Activated CD4-positive, alpha-beta T cell treated with anti-CD3 and anti-CD28 coated beads, Interleukin-10, Interleukin-2, amounts not matched to agents 100 ng/mL and 50 ng/mL, durations not matched to agents 16 hours and 8 hours (primary cell): ENCODE results near the gene PSMG3.
"Not testable (repeated sequence)": the region's sequence is repeated elsewhere in the genome, so short reads cannot be mapped to it uniquely, and the experiment has no call there.

Source experiments
- DNase-seq: peaks from one replicate; pipeline ENCODE4 v3.0.0-alpha.2; 2020

PSMG3 gene

GRCh38 chr7:1531263-1531978, 38.4 kb downstream of the PSMG3 start:
- peak; percentile 33 for DNase-seq

DNA sequence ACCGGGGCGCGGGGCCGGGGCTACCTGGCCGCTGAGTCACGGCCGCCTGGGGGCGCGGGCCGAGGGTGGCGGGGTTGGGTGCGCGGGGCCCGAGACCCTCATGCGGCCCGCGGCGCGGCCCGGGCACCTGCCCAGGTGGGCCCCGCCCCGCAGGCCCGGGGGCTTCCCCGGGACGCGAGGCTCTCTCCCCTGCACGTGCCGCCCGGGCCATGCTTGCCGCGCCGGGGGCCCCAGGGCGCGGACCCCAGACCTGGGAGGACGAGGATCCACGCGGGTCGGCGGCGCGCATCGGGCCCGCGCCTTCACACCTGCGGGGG, 38.9 kb downstream of the PSMG3 start:
- no peak for DNase-seq

GRCh38 chr7:1529383-1530116, 40.3 kb downstream of the PSMG3 start:
- DNase-seq = no peak

GRCh38 chr7:1526271-1526754, 43.5 kb downstream of the PSMG3 start:
- no peak for DNase-seq

DNA sequence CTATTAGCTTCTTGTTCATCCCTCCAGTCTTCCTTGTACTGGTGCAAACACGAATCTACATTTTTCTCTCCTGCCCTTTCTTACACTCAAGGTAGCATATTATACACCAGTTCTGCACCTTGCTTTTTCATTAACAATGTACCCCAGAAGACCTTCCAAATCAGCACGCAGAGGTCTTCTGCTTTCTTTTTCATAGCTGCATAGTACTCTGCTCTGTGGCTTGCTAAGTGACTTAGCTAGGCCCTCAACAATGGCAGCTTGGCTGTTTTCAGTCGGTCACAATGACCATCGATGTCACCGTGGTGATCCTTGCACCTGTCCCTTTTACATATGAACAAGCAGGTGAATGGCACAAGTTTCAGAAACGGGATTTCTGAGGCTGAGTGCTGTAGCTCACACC, 44.4 kb downstream of the PSMG3 start:
- DNase-seq = no peak

DNA sequence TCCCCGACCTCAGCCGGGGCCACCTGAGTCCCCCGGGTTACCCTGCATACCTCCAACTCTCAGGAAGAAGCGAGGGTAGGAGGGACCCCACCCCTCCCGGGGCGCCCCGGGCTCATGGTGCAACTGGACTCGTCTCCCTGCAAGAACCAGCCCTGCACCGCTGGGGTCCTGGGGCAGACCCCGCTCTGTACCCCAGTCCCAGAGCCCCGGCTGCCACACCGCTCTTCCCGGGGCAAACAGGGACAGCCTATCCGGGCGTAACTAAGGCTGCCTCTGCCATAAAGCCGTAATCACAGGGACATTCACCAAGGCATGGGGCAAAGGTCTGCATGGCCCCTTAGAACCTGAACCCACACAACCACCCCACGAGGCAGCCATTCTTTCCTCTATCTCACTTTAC, 46.0 kb downstream of the PSMG3 start:
- DNase-seq = no peak

GRCh38 chr7:1523208-1523607, 46.6 kb downstream of the PSMG3 start:
- DNase-seq = no peak

DNA sequence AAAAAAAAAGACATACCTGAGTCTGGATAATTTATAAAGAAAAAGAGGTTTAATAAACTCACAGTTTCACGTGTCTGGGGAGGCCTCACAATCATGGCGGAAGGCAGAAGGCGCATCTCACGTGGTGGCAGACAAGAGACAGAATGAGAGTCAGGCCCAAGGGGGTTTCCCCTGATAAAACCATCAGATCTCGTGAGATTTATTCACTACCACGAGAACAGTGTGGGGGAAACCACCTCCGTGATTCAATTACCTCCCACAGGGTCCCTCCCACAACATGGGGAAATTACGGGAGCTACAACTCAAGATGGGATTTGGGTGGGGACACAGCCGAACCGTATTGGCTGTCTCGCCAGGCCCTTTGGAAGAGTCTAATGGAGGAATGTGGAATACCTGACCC, 48.4 kb downstream of the PSMG3 start:
- no peak for DNase-seq

DNA sequence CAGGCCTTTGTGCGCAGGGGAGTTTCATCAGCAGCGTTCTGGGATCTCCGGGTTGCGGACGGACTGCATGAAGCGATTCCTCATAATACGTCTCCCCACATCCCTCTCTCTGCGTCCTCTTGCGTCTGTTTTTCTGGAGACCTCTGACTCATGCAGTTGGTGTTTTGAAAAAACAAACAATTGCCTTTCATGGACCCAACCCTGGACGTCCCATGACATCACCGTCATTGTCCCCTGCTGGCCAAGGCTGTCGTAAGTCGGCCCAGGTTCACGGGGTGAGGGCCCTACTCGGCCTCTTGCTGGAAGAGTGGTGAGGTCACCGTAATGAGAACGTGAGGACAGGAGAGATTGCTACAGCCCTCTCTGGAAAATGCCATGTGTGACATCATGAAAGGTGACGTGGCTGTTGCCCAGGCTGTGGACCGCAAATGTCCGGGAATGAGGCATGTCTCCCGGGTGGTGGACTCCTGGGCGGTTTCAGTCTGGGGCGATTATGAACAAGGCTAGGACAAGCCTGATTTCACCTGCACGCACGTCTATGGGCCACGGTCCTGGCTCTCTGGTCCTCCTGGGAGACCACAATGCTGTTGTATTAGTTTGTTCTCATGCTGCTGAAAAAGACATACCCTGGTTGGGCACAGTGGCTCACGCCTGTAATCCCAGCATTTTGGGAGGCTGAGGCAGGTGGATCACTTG, 49.1 kb downstream of the PSMG3 start:
- no peak for DNase-seq

DNA sequence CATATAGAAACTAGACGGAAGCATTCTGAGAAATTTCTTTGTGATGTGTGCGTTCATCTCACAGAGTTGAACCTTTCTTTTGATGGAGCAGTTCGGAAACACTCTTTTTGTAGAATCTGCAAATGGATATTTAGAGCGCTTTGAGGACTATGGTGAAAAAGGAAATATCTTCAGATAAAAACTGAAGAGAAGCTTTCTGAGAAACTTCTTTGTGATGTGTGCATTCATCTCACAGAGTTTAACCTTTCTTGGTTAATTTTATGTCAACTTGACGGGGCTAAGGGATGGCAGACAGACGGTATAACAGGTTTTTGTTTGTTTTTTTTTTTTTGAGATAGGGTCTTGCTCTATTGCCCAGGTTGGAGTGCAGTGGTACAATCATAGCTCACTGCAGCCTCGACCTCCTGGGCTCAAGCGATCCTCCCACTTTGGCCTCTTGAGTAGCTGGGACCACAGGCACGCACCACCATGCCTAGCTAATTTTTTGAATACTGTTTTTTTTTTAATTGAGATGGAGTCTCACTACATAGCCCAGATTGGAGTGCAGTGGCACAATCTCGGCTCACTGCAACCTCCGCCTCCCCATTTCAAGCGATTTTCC, 50.4 kb downstream of the PSMG3 start:
- DNase-seq = not testable (repeated sequence)
